ENCODE measurements around the gene OR52K2.
"Not testable (repeated sequence)": the region's sequence is repeated elsewhere in the genome, so short reads cannot be mapped to it uniquely, and the experiment has no call there.

The OR52K2 gene

DNA sequence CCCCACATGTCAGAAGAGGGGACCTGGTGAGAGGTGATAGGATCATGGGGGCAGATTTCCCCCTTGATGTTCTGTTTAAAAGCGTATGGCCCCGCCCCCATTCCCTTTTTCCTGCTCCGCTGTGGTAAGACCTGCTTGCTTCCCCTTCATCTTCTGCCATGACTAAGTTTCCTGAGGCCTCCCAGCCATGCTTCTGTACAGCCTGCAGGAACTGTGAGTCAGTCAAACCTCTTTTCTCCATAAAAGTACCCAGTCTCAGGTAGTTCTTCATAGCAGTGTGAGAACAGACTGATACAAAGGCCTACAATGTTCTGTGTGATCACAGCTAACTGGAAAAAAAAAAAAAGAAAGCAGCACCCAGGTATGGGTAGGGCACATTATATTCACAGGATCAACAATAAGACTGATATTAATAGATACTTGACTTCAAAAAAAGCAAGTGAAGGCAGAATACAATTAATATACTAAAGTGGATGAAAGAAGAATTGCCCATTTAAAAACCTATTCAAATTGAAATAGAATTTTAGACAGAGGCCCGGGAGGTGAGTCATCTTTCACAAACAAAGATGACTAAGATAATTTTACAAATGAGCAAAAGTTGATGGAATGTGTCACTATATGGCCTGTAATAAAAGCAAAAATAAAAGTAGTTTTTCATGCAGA, 31.6 kb downstream of the OR52K2 start:
- TF ChIP-seq, protein P1, sequence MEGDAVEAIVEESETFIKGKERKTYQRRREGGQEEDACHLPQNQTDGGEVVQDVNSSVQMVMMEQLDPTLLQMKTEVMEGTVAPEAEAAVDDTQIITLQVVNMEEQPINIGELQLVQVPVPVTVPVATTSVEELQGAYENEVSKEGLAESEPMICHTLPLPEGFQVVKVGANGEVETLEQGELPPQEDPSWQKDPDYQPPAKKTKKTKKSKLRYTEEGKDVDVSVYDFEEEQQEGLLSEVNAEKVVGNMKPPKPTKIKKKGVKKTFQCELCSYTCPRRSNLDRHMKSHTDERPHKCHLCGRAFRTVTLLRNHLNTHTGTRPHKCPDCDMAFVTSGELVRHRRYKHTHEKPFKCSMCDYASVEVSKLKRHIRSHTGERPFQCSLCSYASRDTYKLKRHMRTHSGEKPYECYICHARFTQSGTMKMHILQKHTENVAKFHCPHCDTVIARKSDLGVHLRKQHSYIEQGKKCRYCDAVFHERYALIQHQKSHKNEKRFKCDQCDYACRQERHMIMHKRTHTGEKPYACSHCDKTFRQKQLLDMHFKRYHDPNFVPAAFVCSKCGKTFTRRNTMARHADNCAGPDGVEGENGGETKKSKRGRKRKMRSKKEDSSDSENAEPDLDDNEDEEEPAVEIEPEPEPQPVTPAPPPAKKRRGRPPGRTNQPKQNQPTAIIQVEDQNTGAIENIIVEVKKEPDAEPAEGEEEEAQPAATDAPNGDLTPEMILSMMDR (conservative IDR thresholded peaks at IDR 0.05), result no peak
- no peak overlapping the region for H3K27ac ChIP-seq

DNA sequence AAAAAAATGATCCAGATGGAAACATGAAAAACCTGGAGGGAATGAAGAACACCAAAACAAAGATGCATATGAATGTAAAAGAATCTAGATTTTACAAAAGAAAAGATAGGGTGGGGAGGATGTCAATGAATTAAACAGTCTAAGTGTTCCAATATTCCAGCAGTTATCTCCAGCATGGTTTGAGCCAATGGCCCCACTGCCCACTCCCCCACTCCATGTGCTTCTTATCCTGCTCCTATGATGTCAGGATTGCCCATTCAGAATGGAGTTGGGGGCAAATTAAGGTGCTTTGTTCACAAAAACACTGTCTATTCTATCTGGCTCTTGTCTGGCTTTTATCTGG, 32.1 kb downstream of the OR52K2 start:
- no peak overlapping the region for H3K27ac ChIP-seq
- TF ChIP-seq, protein P1 (conservative IDR thresholded peaks at IDR 0.05), result no peak

DNA sequence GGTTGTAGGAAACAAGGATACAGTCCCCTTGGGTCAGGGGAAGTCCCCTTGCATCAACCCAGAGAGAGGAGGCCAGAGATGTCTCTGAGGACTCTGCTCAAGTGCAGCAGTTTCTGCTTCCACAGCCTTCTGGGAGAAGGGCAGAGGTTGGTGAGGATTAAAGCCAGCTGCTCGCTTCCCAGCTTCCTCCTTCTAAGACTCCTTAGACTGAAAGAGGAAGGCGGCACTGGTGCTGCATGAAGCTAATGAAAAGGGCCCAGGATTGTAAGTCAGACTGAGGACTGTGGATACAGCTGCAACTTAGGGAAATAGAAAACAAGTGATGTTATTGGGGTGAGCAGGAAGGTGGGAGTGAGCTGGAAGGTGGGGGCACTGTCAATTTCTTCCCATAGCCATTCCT, 33.4 kb downstream of the OR52K2 start, which contains the start of gene OR52K1:
OR52K1 (plus strand) TSS at position 202 of the 400 bp plus-strand sequence. CDS start 6,255 bp downstream, outside the sequence.
- no peak within 1 kb of the TSS for H3K27ac ChIP-seq
- TF ChIP-seq, protein P1 (conservative IDR thresholded peaks at IDR 0.05), result no peak

DNA sequence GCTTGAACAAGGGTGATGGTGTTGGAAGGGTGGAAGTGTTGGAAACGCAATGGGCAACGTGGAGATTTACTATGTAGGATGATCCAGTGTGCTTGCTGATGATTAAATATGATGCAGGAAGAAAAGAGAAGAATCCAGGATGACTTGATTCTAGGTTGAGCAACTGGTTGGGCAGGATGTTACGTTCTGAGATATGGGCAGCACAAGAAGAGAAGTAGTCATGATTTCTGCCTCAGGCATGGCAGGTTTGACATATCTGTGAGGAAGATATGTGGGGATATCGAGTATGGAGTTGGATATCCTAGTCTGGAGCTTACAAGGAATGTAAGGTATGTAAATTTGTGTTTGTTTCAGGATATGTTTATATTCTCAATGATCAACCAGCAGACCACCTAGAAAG, 35.2 kb downstream of the OR52K2 start:
- TF ChIP-seq, protein P1 (conservative IDR thresholded peaks at IDR 0.05), result no peak

DNA sequence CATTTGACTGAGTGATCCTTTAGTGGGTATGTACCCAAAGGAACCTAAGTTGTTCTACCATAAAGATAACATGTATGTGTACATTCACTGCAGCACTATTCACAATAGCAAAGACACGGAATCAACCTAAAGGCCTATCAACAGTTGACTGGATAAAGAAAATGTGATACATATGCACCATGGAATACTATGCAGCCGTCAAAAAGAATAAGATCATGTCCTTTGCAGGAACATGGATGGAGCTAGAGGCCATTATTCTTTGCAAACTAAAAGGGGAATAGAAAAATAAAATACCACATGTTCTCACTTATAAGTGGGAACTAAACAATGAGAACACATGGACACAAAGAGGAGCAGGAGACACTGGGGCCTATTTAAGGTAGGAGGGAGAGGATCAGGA, 42.3 kb downstream of the OR52K2 start:
- not testable (repeated sequence) for H3K27ac ChIP-seq

More for the DNA sequence above, 35.2 kb downstream of the OR52K2 start:
- no peak overlapping the region for H3K27ac ChIP-seq

DNA sequence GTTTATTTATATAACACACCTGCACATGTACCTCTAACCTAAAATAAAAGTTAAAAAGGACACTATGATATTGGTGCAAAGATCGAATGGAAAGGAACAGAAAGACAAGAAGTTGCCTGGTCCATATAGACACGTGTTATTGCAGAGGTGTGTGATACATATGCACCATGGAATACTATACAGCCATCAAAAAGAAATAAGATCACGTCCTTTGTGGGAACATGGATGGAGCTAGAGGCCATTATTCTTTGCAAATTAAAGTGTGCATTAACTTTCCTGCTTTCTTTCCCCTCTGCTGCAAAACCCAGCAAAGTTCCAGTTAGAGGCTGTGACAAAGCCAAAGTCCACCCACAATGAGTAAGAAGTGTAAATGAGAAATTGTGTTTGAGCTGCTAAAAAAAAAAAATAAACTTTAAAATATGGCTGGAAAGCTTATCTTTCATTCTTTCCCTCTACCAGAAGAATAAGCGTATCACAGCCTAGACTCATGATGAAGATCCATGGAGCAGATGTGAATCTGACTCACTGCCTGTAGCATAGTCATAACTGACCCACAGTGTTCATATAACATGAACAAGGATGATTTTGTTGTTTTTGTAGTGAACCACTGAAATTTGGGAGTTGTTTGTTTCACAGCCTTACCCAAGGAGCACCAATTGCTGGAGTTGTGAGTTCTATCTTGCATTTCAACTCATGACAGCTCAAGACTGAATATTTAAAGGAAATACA, 42.9 kb downstream of the OR52K2 start:
- H3K27ac ChIP-seq, result no peak overlapping the region
- TF ChIP-seq, protein P1 (conservative IDR thresholded peaks at IDR 0.05), result no peak

DNA sequence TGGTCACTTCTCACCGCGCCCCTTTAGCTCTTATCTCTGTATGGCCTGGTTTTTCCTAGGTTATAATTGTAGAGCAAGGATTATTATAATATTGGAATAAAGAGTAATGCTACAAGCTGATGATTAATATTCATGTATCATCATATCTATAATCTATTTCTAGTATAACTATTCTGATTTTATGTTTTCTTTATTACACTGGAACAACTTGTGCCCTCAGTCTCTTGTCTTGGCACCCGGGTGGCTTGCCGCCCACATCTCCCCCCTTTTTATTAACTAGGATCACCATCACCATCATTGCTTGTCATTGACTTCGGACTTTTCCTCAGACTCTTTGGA, 44.4 kb downstream of the OR52K2 start:
- TF ChIP-seq, protein P1 (conservative IDR thresholded peaks at IDR 0.05), result peak; percentile 59
- no peak overlapping the region for H3K27ac ChIP-seq

DNA sequence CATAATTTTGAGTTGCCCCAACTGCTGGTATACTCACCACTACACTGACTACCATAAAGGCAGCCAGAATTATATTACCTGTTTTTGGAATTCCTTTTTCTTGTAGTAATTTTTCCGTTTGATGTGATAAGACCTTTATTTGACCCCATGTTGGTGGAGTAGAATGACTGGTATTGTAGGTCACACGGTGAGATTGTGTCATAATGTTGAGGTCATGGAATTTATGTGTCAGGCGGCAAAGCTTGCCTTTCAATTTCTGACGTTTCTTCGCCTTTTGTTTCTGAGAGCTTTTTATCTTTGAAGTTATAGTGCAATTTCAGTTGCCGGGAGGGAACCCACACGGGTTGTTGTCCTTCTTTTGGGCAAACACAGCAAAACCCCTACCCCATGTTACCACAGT, 46.4 kb downstream of the OR52K2 start:
- no peak overlapping the region for H3K27ac ChIP-seq
- TF ChIP-seq, protein P1 (conservative IDR thresholded peaks at IDR 0.05), result no peak
